ENCODE measurements around the gene MDC1. TPM values are rescaled to one million over a fixed set of nuclear protein-coding genes. Genes with fewer than 3 reads are reported as not detected.
"Not testable (repeated sequence)": the region's sequence is repeated elsewhere in the genome, so short reads cannot be mapped to it uniquely, and the experiment has no call there.

Gene MDC1
- total RNA-seq, 3 donors from 2014 or later = 15.2 to 34.3 (median 29.5) TPM

GRCh38 chr6:30761791-30762429 lies 44.8 kb upstream of the MDC1 start:
- no peaks in the 10 kb centered on the region for H3K36me3 ChIP-seq (ENCODE audit: low read depth)
- DNase-seq (no peak), ATAC-seq (no peak)
- H3K9me3 ChIP-seq = no peaks in the 10 kb centered on the region
- no peak overlapping the region for H3K4me3 ChIP-seq
- H3K4me1 ChIP-seq (ENCODE audit: low read depth) = peaks cover 8% of the 10 kb centered on the region
- intact Hi-C loops (cut with DNase I, micrococcal nuclease) = no loop called here
- TF ChIP-seq CTCF (IDR thresholded peaks at IDR 0.05) = no peak

- intact Hi-C loops (cut with DNase I, micrococcal nuclease) = no loop called here
- peaks cover 8% of the 10 kb centered on the region for H3K4me1 ChIP-seq (ENCODE audit: low read depth)
- no peaks in the 10 kb centered on the region for H3K36me3 ChIP-seq (ENCODE audit: low read depth)
- DNase-seq (no peak), ATAC-seq (no peak)
- no peak overlapping the region for H3K4me3 ChIP-seq
- no peak for TF ChIP-seq CTCF (IDR thresholded peaks at IDR 0.05)
- H3K9me3 ChIP-seq = no peaks in the 10 kb centered on the region
These were observed 43.5 kb upstream of the MDC1 start for GRCh38 chr6:30760549-30760948.

GRCh38 chr6:30759575-30760239 lies 42.6 kb upstream of the MDC1 start:
- ATAC-seq (no peak), DNase-seq (no peak)

GRCh38 chr6:30757261-30757904 lies 40.3 kb upstream of the MDC1 start:
- Histone ChIP-seq H3K9me3 (no peaks in the 10 kb centered on the region), H3K36me3 (ENCODE audit: low read depth) (no peaks in the 10 kb centered on the region), H3K4me1 (ENCODE audit: low read depth) (no peaks in the 10 kb centered on the region), H3K4me3 (no peak overlapping the region)
- no peak for TF ChIP-seq CTCF (IDR thresholded peaks at IDR 0.05)
- ATAC-seq (no peak), DNase-seq (no peak)
- intact Hi-C loops (cut with DNase I, micrococcal nuclease) = no loop called here

More at GRCh38 chr6:30759575-30760239, 42.6 kb upstream of the MDC1 start:
- H3K9me3 ChIP-seq = no peaks in the 10 kb centered on the region
- intact Hi-C loops (cut with DNase I, micrococcal nuclease) = no loop called here
- no peak overlapping the region for H3K4me3 ChIP-seq
- no peaks in the 10 kb centered on the region for H3K36me3 ChIP-seq (ENCODE audit: low read depth)
- peaks cover 8% of the 10 kb centered on the region for H3K4me1 ChIP-seq (ENCODE audit: low read depth)
- no peak for TF ChIP-seq CTCF (IDR thresholded peaks at IDR 0.05)

- H3K9me3 ChIP-seq; H3K36me3 ChIP-seq (ENCODE audit: low read depth); H3K4me1 ChIP-seq (ENCODE audit: low read depth); DNase-seq; intact Hi-C loops (cut with DNase I, micrococcal nuclease); H3K4me3 ChIP-seq; ATAC-seq: not testable (repeated sequence)
These were observed 39.4 kb upstream of the MDC1 start for GRCh38 chr6:30756405-30757003.

GRCh38 chr6:30754631-30755030 lies 37.5 kb upstream of the MDC1 start:
- peaks cover 21% of the 10 kb centered on the region for H3K4me1 ChIP-seq (ENCODE audit: low read depth)
- ATAC-seq (no peak), DNase-seq (no peak)
- H3K36me3 ChIP-seq (ENCODE audit: low read depth) = no peaks in the 10 kb centered on the region
- H3K4me3 ChIP-seq = no peak overlapping the region
- intact Hi-C loops (cut with DNase I, micrococcal nuclease) = no loop called here
- no peak for TF ChIP-seq CTCF (IDR thresholded peaks at IDR 0.05)
- no peaks in the 10 kb centered on the region for H3K9me3 ChIP-seq
